Smooth muscle cell of the brain vasculature (primary cell): Measurements from ENCODE around the gene PDE7B.

Experiments
- DNase-seq: peaks from one replicate; pipeline ENCODE4 v3.0.0-alpha.2; 2012; ENCODE audit warnings: low read depth, low spot score

Gene PDE7B

DNA sequence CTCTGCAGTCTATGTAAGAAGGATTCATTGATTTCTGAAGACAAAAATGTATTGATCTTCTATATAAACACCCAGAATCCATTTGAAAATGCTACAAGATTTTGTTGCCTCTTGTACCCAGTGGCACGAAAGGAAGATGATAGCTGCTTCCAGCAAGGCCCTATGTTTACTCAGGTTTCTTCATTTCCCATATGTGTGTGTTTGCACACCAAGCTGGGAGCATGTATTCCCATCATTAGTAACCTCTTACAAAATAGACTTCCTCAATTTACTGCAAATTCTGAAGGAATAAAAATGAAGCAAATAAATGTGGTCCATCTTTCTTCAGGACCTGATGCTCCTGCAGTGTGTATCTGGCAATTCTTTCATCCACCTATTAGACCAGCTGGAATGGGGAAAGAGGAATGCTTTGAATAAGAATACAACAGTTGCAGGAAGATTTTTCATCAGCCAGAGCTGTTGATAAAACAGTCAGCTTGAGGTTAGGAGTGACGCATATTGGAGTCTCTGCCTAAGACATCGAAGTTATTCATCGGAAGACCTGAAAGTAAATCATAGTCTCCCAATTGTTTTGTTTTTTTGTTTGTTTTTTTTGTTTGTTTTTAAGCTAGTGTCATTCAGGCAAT lies 132.3 kb downstream of the PDE7B start:
- no peak for DNase-seq

DNA sequence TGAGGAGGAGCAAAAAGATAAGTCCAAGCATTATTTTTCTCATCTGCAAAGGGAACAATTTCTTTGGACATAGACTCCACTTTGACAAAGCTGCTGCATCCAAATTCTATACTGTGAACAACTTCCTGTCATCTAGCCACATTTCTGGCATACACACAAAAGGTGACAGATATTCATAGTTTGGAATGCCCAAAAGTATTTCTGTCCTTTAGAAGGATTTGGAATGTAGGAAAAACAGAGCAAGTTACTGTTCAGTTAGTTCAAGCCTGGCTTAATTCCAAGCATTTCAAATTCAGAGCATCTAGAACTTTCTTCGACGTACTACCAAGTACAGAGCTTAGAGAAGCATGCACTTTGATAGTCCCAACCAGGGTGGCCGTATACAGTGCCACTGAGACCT lies 134.0 kb downstream of the PDE7B start:
- DNase-seq = no peak

DNA sequence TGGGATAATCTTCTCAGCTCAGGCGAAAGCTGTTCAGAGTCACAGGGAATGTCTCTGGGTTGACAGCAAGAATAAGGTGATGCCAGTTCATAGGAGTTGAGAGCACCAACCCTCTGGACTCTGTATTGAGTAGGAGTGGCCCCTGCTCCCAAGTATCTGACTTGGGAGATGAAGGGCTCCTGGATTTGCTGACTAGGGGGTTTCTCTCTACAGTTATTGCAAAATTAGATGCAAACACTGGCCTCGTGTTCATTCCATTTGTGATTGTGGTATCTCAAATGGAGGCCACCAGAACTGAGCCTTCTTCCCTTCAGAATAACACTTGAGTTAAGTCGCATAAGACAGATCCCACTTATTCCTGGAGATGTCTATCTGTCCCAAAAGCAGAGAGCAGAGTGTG lies 135.7 kb downstream of the PDE7B start:
- no peak for DNase-seq

DNA sequence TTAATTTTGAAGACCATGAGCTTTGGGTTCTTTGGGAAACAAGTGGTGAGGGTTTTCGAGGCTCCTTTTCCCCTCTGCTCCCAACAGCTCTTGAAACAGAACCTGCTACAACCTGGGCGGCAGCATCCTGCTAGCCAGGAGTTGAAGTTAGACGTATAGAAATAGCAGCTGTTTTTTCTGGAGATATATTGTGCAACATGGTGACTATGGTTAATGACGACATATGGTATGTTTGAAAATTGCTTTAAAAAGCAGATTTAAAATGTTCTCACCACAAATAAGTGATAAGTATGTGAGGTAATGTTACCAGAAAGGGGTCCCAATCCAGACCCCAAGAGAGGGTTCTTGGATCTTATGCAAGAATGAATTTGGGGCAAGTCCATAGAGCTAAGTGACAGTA lies 138.9 kb downstream of the PDE7B start:
- no peak for DNase-seq

DNA sequence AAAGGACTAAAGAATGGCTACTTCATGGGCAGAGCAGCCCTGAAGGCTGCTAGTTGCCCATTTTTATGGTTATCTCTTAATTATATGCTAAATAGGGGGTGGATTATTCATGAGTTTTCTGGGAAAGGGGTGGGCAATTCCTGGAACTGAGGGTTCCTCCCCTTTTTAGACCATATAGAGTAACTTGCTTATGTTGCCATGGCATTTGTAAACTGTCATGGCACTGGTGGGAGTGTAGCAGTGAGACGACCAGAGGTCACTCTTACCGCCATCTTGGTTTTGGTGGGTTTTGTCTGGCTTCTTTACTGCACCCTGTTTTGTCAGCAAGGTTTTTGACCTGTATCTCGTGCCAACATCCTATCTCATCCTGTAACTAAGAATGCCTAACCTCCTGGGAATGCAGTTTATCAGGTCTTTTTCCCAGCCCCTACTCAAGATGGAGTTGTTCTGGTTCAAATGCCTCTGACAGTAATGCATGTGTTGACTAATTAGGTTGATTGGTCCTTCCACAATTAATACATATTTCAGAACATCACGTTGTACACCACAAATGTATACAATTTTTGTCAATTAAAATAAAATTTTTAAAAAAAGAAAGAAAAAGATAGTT lies 139.5 kb downstream of the PDE7B start:
- DNase-seq = no peak

DNA sequence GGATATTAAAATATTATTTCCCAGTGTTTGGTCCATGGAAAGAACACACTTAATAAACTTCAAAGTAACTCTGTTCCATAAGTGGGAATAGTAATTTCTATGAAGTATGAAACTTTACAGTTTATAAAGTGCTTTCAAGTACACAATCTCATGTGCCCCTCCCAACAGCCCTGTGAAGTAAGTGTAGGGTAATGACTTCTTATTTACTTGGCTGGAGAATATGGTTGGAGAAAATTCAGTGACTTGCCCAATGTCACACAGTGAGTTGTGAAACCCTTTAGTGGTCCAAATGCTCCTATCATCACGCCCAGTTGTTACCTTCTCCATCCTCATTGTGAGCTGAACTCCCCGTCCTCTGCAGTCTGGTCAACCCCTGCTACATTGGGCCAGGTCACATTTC lies 141.2 kb downstream of the PDE7B start:
- no peak for DNase-seq

DNA sequence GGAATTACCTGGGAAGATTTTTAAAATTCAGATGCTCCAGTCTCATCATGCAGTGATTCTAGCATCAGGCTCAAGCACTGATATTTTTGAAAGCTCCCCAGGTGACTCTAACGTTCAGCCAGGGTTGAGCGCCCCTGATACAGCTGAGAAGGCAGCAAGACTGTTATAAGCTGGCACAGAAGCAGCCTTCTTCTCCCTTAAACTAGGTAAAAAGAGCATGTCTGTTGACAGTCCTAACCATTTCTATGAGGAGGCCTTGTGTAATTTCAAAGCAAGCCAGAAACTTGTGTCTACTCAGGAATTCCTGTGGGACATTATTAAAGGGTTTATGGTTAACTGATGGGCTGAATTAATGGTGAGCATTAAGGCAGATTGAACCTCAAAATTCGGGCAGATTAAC lies 141.9 kb downstream of the PDE7B start:
- DNase-seq = no peak

DNA sequence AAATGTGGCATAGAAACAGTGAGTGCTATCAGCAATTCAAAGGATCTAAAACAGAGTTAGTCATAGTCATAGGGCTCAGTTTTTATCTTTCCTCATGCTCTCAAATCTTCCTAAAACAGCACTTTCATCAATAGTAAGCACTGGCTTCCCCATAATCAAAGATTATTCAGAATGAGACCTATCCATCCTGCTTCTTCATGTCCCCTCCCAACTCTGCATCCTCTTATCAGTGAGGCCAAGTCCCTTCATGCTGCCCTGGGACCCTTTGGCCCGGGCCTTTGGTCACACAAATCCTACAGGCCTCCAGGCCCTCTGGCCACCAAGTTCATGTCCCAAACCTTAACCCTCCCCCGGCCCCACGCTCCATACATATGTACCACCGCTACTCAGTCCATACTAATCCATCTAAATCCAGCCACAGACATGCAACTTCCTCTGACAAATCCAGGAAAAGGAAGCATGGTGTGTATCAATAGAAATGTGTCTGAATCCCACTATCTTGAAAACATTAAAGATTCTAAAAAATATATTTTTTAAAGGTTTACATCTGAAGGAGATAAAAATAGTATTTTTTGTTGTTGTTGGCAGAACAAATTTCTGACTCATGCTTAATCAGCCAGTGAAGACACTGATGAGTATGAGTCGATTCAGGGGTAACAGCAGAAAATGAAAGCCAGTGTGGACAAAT lies 143.5 kb downstream of the PDE7B start:
- no peak for DNase-seq

DNA sequence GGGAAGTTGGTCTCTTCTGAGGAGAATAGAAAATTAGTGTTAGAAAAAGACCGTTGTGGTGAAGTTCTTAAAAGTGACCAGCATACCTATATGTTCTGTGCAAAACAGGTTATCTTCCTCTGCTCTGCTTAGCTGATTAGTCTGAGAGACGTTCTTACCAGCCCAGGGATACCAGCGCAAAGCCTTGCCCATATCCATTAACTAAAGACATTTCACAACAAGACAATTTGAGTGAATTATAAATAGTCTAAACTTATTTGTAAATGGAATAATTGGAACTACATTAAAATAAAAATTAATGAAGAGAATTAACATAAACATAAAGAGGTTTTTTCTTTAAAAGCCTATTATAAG lies 144.0 kb downstream of the PDE7B start:
- DNase-seq = no peak

DNA sequence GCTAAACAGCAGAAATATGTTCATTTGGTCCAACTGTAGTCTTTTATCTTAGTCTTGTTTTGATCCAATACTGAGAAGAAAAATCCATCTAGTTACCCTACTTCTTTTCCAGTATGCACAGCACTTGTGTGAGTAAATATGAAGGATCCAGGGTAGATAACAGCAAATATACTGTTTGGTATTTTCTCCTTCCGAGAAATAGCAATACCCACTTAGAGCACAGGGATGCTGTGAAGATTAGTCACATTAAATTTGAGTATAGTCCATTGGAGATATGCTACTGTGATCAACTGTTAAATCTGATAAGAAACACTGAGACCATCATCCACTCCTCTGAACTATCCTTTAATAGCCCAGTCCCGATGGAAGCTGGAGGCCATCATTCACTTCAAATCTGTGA lies 145.2 kb downstream of the PDE7B start:
- no peak for DNase-seq

DNA sequence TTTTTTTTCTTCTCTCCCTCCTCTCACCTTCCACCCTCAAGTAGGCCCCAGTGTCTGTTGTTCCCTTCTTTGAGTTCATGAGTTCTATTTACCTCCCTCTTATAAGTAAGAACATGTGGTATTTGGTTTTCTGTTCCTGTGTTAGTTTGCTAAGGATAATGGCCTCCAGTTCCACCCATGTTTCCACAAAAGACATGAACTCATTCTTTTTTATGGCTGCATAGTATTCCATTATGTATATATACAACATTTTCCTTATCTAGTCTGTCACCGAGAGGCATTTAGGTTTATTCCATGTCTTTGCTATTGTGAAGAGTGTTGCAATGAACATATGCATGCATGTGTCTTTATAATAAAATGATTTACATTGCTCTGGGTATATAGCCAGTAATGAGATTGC lies 147.9 kb downstream of the PDE7B start:
- DNase-seq = no peak

DNA sequence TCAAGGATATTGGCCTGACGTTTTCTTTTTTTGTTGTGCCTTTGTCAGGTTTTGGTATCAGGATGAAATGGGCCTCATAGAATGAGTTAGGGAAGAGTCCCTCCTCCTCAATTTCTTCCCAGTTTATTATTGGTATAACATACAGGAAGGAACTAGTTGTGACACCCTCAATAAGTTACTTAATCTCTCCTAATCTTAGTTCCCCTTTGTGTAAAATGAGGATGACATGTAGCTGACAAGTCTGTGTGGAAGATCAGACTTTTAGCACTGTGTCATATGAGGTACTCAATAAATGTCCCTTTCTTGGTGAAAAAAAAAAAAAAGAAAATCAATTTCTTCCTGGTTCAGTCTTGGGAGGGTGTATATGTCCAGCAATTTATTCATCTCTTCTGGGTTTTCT lies 155.8 kb downstream of the PDE7B start:
- DNase-seq = no peak

DNA sequence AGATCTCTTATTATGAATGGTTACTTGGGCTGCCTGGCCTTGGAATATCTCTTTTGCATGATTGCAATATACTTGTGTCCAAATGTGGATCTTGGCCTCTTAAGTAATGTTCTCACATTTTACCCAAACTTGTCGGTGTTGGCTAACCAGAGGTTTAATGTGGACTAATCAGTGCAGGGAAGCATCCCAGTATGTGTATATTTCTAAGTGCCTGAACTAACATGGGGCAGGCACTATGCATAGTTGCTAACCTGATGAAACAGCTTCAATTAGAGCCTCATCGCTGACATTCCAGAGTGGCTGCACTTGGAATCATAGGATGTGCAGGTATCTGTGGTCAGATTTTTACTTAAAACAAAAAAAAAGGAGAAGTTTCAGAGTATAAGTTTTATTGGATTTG lies 160.0 kb downstream of the PDE7B start:
- DNase-seq = no peak

DNA sequence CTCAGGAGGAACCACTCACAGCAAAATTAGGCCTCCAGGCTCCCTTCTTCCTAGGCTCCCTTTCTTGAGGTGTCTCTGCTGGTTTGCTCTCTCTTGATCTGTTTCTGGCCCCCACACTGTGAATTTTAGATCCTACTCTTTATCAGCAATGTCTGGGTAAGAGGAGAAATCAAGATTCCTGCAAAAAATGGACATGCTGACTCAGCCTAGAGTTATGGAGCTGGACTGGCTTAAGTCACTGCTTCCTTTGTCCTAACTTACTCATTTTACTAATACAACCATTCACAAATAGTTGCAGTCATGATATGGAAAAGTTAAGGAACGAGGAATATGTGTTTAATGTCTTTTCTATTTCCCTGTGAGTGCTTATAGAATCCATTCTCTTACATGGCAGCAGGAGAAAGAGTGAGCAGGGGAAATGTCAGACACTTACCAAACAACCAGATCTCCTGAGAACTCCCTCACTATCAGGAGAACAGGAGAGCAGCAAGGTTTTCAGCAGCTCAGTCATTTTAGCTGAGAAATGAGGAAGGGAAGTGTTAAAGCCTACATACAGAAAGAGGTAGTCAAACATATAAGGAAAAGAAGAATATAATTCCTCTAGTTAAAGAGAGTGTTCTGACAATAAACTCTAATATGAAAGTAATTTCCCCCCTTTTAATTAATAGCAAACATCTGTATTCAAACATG lies 160.8 kb downstream of the PDE7B start:
- DNase-seq = no peak

DNA sequence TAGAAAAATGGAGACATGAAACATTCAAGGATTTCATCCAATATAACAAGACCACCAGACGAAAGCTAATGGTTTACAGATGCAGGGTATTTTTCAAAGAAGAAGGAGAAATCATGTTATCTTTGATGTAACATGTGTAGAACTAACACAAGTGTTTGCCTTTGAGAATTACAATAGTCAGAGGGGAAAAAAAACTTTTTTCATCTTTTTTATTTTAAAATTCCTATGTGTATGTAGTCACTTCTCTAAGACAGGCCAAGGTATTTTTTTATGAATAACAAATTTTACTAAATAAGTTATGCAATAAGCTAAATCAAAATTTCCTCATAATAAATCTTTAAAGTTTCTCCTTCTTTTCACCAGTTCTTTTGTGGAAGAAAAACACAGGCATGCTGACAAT lies 161.4 kb downstream of the PDE7B start:
- DNase-seq = no peak

DNA sequence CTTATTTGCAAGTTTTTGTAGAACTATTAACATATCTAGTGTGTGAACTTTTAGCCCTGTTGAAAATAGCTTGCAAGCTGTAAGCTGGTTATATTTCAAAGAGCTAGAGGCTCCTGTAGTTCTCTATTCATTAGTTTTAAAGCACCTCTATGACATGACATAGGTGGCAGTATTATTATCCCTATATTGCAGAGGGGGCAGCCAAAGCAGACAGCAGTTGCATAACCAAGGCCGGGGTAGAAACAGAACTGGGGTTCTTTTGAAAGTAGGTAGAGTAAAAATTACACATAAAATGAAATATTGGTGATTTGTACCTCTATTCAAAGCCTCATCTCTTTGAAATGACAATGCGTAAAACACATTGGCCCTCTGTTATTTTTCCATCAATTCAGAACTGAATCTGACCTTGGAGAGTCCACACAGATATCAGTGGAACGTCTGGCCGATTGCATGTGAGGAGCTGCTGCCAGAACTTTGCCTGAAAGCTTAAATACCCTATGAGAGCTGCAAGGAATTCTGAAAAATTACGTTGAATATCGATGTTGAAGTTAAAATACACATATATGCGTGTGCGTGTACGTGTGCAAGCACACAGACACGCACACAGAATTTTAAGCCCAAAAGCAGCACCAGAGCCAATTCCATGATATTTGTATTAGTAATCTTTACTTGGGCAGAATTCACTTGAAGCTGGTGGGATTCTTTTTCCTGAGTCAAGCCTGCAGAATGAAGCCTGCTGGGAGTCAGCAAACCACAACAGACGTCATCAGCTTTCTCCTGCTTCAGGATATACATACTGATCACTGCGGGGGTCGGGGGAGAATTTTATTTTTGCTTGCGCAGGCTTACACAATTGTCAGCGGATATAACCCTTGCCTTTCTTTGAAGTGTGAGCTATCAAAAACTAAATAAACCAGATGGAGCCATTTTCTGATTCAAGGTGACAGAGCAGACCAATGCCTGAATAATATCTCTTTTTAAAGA lies 163.2 kb downstream of the PDE7B start:
- peak; percentile 98 for DNase-seq

DNA sequence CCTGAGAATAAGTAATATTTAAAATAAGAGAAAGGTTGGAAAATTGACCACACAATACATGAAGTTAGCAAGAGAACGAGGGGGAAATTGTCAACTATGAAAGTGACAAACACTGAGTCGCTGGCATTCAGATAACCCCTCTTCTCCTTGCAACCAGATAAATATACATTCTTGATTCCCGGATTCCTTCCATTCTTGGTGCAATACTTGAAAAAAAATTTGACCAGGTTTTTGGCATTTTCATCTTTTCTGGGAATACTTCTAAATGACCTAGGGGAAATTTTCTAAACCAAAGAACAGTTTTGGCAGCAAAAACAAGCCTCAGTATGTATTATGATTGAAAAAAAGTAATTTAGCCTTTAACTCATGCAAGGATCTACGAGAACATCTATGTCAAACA lies 164.0 kb downstream of the PDE7B start:
- DNase-seq = no peak

DNA sequence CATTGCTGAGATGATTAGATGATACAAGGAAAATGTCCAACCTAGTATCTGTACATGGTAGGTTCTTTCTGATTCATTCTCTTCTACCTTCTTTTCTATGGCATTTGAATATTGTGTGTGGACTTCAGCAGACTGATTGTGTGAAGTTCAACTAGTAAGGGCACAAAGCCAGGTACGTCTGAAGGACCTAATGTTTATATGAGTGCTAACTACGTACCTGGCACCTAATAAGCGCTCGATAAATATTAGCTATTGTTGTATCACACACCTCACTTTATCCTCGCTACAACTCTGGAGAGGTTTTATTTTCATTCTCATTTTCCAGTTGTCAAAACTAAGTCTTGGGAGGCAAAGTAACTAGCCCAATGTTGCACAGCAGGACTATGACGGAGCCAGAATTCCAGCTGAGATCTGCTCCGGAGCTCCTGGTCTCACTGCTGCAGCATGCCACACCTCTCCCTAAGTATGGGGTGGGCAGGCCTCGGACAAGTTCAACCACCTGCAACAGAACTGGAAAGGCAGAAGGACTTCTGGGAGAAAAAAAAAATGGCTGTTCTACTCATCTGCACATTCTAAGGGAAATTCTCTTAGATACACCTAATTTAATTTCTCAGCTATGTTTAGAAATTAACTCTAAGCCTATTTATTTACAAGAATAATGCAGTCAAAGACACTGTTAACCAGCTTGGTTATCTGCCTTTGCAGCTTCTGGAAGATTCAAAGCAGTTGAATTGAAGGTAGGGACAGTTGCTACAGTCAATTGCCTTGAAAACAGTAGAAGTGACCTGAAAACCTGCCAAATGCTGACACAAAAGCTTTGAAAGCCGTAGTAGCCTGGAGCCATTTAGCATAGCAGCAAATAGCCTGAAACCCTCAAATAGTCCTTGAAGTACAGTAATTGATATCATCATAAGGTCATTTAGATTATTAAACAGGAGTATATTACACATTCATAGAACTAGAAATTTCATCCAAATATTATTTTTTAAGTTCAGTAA lies 165.0 kb downstream of the PDE7B start:
- DNase-seq = peak; percentile 82

DNA sequence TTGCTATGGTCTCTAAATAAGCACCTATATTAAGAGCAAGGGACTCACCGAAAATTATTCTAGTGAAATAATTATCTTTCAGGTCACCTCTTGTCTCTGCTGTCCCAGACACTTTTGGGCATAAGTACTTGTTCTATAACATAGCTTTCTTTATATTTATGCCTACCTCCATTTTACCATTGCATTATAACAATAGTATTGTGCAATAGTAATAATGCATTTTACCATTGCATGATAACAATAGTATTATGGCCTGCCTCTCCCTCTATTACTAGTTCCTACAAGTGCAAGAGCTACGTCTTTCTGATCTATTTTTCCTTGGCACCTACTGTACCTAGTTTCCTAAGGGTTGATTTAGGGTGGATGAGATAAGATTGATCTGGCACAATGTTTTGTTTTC lies 169.2 kb downstream of the PDE7B start:
- DNase-seq = no peak

DNA sequence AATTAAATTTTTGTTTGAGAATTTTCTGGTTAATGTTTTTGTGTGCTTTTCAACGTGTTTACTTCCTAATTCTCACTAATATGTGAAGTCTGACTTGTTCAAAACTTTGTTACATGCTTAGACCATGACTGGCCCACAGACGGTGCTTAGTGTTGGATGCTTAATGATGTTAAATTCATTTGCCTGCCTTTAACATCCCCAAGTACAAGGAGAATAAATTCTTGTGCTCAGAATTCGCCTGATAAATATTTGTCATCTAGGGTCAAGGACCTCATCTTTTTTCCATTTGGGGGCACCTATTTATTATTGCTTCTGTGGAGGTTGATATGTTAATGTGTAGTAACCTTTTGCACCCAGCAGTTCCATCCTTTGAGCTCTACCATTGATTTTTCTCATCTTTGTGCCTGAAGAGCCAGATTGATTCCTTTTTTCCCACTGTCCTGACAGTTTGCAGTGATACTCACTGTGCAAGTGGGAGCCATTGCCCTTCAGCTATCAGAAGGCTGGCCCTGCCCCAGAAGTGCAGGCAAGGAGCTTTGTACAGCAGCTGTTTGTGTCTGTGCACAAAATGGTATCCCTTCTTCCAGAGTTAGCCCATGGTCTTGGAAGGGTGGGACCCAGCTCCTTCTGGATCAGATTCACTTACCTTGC lies 170.8 kb downstream of the PDE7B start:
- no peak for DNase-seq
